Measurements from ENCODE around the gene SARNP.
"Not testable (repeated sequence)": the region's sequence is repeated elsewhere in the genome, so short reads cannot be mapped to it uniquely, and the experiment has no call there.

DNA sequence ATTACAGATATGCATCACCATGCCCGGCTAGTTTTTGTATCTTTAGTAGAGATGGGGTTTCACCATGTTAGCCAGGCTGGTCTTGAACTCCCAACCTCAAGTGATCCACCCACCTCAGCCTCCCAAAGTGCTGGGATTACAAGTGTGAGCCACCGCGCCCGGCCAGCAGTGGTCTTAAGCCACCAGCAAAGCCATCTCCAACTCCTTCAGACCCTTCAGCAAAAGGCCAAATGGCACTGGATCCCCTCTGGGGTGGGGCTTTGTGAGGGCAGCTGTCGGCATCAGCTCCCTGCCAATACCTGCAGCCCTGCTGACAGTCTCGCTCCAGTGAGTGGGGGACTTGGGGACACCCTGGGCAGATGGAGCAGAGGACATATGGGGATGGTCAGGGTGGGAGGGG is 16.9 kb upstream of the SARNP start:
- not testable (repeated sequence) for TF ChIP-seq POLR2A (IDR thresholded peaks at IDR 0.05; ENCODE audit: low read depth, low read length); EED (IDR thresholded peaks at IDR 0.05; ENCODE audit: low read depth); E2F4 (IDR thresholded peaks at IDR 0.05; ENCODE audit: low read depth, low read length); TAF1 (IDR thresholded peaks at IDR 0.05; ENCODE audit: borderline replicate concordance, low read depth, low read length); CEBPB (IDR thresholded peaks at IDR 0.05; ENCODE audit: borderline replicate concordance in 1 of 2, low read depth in 2 of 2, low read length in 2 of 2); REST (IDR thresholded peaks at IDR 0.05; ENCODE audit: low read depth, low read length); HDAC2 (IDR thresholded peaks at IDR 0.05); CREB1 (IDR thresholded peaks at IDR 0.05; ENCODE audit: low read depth); PAX5 (IDR thresholded peaks at IDR 0.05; ENCODE audit: borderline replicate concordance, low read depth, low read length); BACH1 (IDR thresholded peaks at IDR 0.05; ENCODE audit: borderline replicate concordance); RAD21 (IDR thresholded peaks at IDR 0.05; ENCODE audit: insufficient read depth, low read depth, low read length); GABPA (IDR thresholded peaks at IDR 0.05; ENCODE audit: low read depth)
- TF ChIP-seq, protein P1, sequence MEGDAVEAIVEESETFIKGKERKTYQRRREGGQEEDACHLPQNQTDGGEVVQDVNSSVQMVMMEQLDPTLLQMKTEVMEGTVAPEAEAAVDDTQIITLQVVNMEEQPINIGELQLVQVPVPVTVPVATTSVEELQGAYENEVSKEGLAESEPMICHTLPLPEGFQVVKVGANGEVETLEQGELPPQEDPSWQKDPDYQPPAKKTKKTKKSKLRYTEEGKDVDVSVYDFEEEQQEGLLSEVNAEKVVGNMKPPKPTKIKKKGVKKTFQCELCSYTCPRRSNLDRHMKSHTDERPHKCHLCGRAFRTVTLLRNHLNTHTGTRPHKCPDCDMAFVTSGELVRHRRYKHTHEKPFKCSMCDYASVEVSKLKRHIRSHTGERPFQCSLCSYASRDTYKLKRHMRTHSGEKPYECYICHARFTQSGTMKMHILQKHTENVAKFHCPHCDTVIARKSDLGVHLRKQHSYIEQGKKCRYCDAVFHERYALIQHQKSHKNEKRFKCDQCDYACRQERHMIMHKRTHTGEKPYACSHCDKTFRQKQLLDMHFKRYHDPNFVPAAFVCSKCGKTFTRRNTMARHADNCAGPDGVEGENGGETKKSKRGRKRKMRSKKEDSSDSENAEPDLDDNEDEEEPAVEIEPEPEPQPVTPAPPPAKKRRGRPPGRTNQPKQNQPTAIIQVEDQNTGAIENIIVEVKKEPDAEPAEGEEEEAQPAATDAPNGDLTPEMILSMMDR (IDR thresholded peaks at IDR 0.05 in 2 of 3, conservative IDR thresholded peaks at IDR 0.05 in 1 of 3; ENCODE audit: control insufficient read depth in 2 of 3, extremely low read depth in 1 of 3, insufficient read depth in 1 of 3, low read depth in 3 of 3, low read length in 3 of 3): not testable (repeated sequence)

All from GM12878 (cell line).